Inflammatory macrophage treated with lipopolysaccharide for 1 hour (primary cell): ENCODE results near the gene DYSF.

Experiments used
- DNase-seq, 2 donors: peaks; one replicate each; pipeline ENCODE4 v3.0.0-alpha.2; 2020 to 2022

Gene DYSF

DNA sequence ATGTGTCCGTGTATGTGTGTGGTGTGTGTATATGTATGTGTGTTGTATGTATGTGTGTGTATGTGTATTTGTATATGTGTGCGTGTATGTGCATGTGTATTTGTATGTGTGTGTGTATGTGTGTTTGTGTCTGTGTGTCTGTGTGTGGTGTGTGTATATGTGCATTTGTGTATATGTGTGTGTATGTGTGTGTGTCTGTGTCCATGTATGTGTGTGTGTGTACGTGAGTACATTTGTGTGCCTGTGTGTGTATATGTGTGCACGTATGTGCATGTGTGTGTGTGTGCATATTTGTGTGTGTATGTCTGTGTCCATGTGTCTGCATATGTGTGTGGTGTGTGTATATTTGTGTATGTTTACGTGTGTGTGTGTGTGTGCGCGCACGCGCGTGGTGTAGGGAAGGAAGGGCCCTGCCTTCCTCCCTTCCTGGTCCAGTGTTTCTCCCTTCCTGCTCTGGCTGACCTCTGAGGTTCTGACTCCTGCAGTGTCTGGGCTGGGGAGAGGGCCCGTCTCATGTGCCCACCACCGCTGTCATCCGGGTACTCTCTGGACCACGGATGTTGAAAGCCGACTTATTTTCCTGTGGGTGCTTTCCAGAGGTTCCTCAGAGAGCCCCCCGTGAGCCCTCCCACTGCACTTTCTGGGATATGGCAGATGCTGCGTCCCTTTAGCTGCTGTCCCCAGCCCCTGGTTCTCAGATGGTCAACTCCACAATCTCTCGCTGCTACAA lies 209.5 kb downstream of the DYSF start:
- no peak for DNase-seq

DNA sequence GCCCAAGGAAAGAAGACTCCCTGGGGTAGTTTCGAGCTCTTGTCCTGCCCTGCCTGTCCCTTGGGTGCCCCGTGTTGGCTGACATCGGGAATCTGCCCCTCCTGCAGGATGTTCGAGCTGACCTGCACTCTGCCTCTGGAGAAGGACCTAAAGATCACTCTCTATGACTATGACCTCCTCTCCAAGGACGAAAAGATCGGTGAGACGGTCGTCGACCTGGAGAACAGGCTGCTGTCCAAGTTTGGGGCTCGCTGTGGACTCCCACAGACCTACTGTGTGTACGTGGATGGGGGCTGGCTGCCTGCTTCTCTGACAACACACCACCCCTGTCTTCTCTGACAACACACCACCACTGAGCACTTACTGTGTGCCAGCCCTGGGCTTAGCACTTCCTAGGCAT lies 210.8 kb downstream of the DYSF start:
- DNase-seq, result no peak

DNA sequence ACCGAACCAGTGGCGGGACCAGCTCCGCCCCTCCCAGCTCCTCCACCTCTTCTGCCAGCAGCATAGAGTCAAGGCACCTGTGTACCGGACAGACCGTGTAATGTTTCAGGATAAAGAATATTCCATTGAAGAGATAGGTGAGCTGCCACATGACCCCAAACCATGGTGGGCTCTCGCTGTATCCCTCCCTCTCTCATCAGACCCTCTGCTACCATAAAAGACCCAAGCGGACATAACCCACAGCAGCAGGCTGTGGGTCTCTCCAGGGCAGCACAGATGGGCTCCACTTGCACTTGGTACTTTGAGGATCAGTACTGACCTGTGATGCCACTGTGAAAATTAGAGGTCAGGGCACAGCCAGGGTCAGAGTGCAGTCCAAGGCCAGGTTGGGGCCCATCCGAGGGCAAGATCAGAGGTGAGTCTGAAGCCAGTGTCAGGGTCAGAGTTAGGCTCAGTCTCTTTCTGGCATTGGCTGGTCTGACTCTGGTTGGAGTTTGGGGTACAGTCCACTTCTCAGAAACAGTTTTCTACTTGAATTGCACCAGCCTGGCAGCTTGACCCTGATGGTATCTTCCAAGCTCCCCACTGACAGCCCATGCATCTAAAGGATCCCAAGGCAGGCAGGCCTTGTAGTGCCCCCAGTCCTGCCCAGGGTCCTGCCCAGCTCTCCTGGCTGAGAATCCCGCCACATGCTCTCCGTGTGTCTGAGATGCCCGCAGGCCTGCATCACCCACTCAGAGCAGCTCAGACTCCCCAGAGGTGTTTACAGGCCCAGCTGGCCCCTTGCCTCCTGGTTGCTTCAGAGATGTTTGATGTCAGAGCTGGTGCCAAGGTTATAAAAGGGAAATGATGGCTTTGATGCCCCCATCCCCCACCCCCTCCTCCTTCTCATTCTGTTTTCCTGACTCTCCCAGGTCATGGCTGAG lies 212.1 kb downstream of the DYSF start:
- DNase-seq, result no peak

DNA sequence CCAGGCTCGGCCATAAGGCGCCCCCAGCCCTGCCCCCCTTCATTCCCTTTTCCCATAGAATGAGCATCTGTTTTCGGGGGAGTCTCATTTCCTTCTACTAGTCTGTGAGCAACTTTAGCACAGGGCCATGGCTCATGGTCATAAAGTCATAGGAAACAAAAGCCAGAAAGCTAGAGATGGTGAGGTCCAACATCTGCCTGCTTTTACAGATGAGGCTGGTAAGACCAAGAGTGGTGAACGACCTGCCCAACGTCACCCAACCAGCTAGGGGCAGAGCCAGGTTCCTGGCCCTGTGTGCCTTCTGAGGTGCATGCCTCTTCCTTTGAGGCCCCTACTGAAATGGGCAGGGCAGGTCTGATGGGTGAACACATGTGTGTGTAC lies 212.7 kb downstream of the DYSF start:
- no peak for DNase-seq

DNA sequence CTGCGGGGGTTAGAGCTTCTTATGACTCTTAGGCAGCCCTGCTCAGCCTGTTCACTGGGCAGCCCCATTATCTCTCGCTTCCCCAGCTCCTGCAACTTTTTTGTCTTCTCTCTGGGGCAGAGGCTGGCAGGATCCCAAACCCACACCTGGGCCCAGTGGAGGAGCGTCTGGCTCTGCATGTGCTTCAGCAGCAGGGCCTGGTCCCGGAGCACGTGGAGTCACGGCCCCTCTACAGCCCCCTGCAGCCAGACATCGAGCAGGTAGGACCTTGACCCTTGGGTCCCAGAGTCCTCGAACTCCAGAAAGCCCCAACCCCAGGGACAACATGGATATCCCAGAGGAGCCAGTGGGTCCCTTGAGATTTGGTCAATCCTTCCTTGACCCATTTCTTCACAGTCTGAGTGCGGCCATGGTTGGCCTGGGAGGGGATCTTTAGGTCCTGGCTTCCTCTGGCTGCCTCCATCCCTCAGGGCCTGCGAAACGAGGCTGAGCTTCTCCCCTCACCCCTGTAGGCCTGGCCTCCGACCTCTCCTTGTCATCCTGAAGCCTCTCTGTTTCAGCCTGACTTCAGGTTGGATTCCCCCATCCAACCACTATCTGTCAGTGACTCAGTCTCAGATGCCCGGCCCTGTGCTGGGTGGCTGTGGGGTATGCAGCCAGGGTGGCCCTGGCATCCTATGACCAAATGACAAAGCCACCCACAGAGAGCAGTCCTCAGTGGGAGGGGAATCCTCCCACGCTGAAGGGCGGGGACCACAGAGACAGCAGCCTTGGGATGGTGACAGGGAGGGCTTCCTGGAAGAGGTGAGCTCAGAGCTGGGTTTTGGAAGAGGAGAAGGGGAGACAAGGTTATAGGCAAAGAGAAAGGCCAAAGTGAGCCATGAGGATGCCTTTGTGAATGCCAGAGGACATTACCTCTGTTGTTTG lies 214.2 kb downstream of the DYSF start:
- peak in 1 of 2 donors; percentile 25 for DNase-seq

- DNase-seq, result no peak
Observed at GRCh38 chr2:71668326-71669057, 215.1 kb downstream of the DYSF start.

DNA sequence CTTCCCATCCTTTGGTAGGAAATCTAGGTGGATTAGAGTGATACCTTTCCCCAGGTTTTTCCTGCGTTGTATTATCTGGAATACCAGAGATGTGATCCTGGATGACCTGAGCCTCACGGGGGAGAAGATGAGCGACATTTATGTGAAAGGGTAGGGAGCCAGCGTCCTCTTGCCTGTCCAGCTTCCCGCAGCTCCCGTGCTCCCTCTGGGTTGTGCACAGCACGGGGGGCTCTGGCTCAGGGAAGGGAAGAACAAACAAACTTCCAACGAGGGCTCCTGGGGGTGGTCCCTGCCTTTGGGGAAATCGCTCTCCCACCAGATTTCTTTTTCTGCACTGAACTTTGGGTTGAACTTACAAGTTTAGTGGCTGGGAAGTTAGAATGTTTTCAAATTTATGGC lies 215.7 kb downstream of the DYSF start:
- no peak for DNase-seq

DNA sequence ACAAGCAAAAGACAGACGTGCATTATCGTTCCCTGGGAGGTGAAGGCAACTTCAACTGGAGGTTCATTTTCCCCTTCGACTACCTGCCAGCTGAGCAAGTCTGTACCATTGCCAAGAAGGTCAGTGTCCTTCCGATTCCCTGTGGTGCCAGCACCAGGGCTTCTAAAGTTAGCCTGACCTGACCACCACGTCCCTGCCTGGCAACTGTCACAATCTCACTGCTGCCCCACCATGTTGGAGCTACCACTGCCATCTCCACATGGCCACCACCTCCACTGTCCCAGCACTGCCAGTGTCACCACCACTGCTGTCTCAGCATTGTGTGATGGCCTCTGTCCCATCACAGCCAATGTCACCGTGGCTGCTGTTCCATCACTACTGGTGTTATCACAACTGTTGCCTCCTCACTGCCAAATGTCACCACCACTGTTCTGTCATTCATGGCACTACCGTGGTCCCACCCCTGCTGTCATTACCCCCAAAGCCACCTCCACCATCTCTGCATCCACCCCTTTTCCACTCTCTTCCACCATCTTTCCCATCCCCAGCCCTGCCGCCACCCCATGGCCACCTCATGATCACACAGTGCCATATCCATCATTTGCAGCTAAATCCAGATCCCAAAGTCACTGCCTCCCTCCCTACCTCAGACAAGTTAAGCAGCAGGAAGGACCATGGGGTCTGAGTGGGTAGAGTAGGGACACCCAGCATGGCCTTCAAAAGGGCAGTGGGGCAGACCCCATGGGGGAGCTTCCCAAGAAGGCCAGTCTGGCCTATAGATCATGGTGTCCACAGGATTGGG lies 216.5 kb downstream of the DYSF start:
- DNase-seq, result no peak

DNA sequence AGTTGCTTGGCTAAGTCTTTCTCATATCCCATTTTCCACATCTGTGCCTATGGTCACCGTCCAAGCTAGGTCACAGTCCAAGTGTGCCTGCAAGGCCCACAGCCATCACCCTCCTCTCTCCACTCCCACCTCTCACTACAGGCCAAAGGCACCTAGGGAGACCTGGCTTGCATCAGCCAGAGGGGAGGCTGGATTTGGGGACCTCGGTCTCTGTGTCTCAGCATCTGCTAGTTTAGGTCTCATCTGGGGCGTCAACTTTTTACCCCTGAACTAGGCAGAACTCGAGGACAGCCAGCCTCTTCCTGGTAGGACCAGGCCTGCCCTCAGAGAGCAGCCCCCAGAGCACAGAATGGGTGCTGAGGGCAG lies 217.1 kb downstream of the DYSF start:
- DNase-seq, result no peak

DNA sequence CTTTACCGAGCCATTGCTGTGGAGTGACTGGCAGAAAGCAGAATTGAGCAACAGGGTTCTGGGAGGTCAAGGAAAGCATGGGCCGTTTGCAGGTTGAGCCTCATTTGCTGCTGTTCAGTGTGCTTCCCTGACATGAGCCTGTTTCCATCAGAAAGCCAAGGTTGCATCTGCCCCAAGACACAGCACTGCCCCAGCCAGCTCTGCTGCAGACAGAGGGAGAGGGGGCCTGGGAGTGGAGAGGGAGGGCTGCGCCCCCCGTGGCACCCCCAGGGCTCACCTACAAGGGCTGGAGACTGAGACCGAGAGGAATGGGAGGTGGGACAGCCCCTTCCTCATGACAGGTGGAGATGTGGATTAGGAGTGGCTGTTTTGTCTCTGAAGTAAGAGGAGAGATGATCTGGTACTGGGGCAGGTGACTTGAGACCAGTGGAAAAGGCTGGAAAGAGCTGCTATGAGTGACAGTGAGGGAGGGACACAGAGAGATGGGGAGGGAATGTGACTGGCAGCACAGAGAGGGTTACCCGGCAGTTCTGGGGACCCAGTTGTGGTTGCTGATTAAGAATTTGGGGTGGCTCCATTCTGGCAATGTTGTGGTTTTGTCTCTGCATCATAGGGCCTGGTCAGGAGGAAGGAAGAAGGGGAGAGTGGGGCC lies 218.0 kb downstream of the DYSF start:
- no peak for DNase-seq

DNA sequence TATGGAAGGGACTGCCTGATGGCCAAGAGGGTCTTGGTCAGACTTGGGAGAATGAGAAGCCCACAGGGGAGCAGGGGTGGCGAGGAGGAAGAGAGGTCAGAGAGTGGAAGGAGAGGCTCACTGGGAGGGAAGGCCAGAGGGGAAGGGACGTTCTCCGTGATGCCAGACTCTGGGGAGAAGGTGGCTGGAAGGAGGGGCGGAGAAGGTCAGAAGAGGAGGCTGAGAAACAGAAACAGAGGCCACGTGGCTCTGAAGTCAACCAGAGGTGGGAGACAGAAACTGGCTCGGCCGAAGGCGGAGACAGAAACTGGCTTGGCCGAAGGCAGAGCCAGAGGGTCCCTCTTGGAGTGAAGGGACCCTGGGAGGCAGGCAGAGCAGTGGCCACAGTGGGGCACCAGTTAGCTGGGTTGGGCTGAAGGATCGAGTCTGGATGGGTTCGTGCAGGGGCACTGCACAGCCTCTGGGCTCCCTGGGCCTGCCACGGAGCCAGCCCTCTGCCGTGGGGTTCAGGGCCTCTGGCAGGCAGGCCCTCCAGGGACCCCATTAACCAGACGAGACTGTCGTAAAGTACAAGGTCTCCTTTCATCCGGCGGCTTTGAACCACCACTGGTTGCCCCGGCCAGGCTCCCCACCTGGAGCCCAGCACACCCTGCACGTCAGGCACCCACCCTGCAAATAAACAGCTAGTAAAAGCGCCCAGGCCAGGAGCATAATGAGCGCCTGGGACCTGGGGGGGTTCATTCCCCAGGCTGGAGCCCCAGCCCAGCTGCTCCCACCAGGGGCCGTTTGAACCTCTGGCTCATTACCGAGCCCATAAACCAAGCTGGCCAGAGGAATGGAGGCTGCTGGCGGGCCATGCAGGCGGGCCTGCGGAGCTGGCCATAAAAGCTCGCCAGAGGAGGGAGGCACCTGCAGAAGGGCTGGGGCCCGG lies 218.8 kb downstream of the DYSF start:
- DNase-seq, result no peak

GRCh38 chr2:71672826-71673795 lies 219.8 kb downstream of the DYSF start:
- no peak for DNase-seq

DNA sequence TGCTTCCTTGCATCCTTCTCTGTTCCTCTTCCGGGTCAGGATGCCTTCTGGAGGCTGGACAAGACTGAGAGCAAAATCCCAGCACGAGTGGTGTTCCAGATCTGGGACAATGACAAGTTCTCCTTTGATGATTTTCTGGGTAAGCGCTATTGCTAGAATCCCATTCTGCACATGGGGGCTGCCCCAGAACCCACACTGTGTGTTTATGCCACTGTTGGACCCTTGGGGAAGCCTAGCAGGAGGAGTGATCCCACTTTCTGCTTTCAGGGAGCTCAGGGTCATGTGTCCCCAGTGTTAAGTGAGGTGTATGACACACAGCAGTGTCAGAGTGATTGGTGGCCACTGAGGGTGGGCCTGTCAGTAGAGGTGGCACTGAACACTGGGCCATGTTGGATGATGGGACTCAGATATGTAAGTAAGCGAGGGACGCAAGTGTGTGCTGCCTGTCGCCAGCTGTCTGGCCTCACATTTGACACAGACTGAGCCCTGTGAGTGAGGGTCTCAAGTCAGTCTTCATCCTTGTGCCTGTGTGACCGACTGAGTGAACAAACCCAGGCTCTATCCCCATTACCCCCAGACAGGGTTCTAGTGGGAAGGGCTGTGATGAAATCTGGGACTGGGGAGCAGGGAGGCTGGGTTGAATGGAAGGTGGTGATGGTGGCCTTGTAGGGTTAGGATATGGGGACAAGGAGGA lies 220.9 kb downstream of the DYSF start:
- no peak for DNase-seq

DNA sequence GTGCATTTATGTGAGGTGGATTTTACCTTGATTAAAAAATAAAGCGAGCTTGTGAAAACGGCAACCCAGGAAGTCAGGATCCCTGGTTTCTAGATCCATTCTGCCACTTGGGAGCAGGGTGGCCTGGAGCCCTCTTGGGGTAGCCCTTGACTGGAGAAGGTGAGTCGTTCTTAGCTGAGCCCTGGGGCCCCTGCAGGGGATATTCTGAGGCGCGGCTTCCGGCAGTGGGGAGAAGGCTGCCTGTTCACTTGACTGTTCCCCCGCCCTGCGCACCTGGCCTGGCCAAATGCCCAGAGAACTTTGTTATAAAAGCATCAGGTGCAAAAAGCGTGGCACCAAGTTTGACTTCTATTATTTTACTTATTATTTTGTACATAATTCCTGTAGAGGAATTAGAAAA lies 221.9 kb downstream of the DYSF start:
- no peak for DNase-seq

- DNase-seq, result no peak
Observed at GRCh38 chr2:71678874-71679273, 225.5 kb downstream of the DYSF start.

DNA sequence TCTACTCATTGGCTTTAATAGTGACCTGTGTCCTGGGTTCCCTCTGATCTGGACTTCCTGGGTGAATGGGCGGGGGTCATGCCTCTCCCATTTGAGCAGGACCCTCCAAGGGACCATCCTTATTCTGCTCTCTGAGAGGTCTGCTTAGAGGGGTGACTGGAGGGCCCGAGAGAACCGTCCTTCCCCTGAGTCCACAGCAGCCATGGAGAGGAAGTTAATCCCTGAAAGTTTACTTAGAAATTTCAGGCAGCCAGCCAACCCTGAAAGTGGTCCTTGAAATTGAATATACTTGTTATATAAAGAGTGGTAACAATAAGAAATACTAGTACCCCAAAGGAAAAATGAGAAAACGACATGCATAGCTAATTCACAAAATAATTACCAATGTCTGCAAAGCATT lies 226.1 kb downstream of the DYSF start:
- DNase-seq, result no peak

- no peak for DNase-seq
Observed at GRCh38 chr2:71680925-71681324, 227.6 kb downstream of the DYSF start.

DNA sequence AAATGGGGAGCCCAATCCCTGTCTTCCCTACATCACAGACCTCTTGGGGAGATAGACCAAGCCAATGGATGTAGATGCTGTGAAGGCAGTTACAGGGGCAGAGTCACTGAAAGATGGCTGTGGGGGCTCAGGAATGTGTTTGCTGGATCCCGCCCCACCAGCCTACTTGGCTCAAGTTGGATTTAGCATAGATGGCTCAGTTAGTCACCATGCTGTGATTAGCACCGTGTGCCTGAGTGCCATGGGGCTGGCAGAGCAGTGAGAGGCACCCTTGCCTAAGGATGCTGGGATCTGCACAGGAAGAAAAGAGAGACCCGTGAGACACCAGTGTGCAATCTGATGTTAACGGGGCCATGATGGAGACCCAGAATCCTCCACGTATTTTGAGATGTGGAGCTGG lies 228.3 kb downstream of the DYSF start:
- DNase-seq, result no peak
